ENCODE data around the gene SMAP1.

GRCh38 chr6:70708448-70708847 is 40.8 kb downstream of the SMAP1 start:
- TF ChIP-seq CTCF (IDR thresholded peaks at IDR 0.05; ENCODE audit: borderline replicate concordance, extremely low read depth, low read length, poor library complexity, severe bottlenecking): no peak
- no peak for TF ChIP-seq EZH2 (IDR thresholded peaks at IDR 0.05; ENCODE audit: borderline replicate concordance, low read depth, low read length, severe bottlenecking)

Measured in DND-41 (cell line).